GM12872 (cell line): ENCODE data around the gene UBE2O.

Source experiments
- TF ChIP-seq, protein P1 (sequence below): IDR thresholded peaks from 3 replicates; pipeline ENCODE4 v1.5.1; 2011; ENCODE audit warnings: low read depth, mild to moderate bottlenecking, low read length, moderate library complexity; ENCODE audit not compliant: insufficient read depth

Gene UBE2O

DNA sequence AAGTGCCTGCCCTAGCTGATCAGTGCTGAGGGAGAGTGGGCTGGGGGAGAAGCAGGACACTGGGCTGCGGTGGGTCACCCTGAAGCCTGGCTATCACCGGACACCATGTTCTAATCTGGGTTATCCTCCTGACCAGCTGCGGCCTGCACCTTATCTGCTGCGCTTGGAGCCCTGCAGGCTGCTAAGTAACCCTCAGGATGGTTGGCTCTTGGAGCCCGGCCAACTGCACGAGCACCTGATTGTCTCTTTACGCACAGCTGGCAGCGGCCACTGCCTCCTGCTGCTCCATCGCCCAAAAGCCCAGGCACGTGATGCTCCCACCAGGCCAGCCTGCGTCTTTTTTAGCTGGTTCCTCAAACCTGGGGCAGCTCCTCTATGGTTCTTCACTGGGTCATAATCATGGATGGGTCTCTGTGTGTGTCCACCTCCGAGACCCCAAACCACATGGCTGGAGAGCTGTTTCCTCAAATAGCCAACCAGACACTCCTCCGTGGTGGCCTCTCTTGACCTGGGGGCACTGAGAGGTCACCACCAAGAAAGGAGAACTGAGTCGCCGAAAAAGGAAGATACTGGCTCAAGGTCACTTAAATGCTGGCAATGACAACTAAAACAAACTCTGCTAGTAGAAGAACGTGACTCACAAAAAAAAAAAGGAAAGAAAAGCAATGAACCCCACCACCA is 46.8 kb downstream of the UBE2O start:
- TF ChIP-seq, protein P1, sequence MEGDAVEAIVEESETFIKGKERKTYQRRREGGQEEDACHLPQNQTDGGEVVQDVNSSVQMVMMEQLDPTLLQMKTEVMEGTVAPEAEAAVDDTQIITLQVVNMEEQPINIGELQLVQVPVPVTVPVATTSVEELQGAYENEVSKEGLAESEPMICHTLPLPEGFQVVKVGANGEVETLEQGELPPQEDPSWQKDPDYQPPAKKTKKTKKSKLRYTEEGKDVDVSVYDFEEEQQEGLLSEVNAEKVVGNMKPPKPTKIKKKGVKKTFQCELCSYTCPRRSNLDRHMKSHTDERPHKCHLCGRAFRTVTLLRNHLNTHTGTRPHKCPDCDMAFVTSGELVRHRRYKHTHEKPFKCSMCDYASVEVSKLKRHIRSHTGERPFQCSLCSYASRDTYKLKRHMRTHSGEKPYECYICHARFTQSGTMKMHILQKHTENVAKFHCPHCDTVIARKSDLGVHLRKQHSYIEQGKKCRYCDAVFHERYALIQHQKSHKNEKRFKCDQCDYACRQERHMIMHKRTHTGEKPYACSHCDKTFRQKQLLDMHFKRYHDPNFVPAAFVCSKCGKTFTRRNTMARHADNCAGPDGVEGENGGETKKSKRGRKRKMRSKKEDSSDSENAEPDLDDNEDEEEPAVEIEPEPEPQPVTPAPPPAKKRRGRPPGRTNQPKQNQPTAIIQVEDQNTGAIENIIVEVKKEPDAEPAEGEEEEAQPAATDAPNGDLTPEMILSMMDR: no peak

DNA sequence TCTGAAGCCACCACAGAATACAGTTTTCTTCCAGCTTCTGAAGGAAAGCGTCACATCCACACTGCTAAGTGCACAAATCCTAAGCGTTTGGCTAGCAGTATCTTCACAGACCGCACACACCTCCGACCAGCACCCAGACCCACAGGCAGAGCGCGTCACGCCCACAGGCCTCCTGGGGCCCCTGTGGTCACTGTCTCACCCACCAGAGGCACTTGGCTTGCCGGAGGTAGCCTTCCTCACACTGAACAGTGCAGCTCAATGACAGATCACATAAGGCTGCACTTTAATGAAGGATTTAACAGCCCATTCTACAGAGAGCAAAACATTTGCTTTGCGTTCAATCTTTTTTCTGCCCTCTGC is 47.4 kb downstream of the UBE2O start:
- TF ChIP-seq, protein P1: no peak

DNA sequence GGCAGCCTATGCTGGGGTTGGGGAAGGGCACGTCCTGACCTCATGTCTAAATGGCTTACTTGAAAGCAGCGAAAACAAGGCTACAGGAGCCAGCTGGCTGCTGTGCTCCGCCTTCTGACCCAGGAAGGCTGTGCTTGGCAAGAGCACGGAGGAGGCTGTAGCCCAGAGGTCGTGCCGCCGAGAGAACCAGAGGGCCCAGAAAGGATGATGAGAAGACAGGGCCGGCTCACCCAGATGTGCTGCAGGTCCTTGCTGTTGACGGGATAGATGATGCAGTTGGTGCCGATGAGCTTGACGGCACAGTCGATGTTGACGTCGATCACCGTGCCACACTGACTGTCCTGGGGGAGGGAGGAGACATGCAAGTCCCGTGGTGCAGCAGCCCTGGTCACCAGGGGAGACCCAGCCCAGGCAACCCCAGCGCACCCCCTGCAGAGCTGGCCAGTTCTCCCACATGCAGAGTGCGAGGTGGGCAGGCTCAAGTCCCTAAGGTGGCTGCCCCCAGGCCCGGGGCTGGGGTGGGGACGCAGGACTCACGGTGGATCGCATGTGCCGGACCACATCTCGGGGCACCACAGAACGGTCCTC is 47.9 kb downstream of the UBE2O start:
- TF ChIP-seq, protein P1: no peak

DNA sequence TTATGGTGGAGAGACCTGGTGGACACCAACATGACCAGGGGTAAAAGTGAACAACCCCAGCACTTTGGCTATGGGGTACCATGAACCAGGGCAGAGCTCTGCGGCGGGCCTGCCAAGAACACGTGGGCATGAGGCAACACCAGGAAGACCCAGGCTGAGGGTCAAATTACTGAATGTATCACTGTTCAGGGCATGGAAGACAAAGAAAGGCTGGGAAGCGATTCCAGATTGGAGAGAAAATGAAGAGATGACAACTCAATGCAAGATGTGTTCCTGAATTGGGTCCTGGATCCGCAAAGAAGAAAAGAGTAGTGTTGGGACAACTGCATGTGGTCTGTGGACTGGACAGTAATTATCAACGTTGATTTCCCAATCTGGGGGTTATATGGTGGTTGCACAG is 48.7 kb downstream of the UBE2O start:
- TF ChIP-seq, protein P1: no peak

DNA sequence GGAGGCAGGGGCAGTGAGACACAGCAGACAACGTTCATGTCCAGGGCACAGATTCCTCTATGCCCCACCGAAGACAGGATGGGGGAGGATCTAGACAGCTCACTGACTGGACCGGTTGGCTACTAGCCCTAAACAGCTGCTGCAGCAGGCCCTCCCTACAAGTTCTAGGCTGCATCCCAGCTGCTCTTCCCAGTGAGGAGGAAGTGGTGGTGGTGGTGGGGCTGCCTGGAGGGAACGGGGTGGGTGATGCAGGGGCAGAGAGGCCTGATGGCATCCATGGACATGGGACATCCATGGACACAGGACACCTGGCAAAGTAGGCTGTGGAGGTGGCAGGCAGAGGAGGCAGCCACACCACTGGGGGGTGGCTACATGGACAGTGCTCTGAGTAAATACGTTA is 50.2 kb downstream of the UBE2O start:
- TF ChIP-seq, protein P1: no peak

DNA sequence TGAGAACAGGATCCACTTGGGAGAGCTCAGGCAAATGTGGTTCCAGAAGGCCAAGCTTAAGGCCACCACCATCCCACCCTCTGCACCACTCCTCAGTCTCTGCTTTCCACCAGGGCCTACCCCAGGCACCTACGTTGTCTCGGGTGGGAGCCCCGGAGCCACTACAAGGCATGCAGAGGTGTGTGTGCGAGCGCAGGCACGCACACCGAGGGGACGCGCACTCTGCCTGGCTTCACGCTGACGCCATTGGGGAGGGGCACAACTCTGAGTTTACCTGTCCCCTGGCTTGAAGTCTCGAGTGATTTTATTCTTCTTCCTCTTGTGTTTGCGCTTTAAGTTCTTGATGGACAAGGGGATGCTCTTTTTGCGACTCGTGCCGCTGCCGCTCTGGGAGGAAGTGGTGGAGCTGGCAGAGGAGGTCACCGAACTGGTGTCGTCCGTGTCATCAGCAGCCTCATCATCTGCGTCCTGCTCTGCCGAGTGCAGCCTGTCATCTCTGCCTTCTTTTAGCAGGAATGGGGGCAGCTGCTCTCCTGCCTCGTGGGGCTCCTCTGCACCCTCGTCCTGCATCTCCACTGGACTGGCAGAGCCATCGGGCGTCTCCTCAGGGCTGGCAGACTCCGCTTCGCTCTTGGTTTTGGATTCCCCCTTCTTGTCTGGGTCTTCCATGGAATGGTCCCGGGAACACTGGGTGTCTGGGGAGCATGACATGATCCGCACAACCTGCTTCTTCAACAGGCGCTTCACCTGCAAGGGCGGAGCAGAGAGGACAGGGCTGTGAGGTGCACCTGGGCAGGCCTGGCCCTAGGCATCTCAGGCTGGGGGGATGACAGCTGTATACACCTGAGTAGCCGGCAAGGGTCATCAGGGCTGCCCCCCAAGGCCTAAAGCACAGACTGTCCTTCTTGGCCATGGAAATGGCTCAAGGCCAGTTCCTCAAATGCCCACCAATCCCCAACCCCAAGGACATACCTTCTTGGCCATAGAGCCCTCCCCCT is 53.5 kb downstream of the UBE2O start:
- TF ChIP-seq, protein P1: no peak

DNA sequence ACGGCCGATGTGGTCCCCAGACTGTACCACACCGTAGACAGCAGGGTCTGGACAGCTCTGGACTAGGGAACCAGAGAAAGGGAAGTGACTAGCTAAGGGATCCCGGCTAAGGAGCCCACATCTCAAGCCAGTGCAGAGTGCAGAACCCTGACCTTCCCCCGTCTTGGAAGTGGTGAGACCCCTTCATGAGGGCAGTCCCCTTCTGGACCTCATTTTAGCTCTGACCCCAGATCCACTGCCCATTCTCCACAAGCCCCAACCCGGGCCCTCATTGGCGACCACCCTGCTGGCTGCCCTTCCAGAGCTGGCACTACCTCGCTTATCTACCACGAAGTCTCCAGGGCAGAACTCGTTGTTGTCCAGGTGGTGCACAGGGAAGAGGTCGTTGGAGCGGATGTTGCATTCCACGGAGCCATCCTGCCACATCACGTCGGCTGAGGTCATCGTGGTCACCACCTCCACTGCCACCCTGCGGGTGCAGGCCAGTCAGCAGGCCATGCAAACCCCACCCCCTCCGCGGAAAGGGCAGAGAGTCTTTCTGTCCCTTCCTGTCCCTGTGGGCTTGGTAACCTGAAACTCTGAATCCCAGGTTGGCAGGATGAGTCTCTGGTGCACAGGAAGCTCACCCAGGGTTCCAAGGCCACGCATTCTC is 54.3 kb downstream of the UBE2O start:
- TF ChIP-seq, protein P1: no peak
